GM18499 (cell line): ENCODE data around the gene LRMDA.

Experiments used
- ATAC-seq: cut with Tn5 transposase; IDR thresholded peaks from one replicate; pipeline ENCODE4 v1.9.1; 2021; ENCODE audit warnings: moderate number of reproducible peaks; ENCODE audit not compliant: insufficient read depth, unreplicated experiment

LRMDA gene

DNA sequence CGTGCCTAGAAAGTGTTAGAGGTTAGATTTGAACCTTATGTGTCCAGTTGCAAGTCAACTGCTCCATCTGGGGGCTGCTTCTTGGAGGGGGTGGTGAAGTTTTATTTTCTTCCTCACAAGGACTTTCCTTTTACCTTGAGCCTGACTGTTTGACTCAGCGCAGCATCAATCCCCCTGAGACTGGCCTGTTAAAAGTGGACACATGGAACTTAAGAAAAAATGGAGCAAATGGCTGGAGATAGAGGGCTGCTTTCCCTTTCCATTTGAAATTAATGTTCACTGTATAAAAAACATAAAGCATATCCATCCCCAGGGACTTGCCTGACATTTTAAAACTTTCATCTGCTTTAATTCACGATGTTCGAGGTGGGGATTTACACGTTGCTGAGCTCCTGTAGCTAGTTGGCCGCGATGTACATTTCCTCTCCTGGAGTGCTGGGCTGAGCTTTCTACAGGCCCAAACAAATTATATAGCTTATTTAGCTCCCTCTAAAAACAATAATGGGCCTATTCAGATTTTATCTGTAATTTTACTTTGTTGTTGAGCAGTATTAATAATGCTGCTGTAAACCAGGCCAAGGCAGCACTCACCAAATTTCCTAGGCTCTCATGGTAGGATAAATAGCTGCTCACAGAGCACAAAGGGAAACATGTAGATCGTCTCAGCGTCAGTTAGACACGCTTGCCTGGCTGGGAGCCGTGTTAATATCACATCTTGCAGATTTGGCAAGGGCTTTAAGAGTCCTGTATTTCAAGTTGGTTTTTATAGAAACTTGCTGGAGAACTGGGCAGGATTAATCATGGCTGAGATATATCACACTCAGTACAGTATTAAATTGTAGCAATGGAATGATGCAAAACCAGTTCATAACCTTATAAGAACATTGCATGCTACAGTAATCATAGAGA, 251.5 kb downstream of the LRMDA start:
- ATAC-seq: no peak

DNA sequence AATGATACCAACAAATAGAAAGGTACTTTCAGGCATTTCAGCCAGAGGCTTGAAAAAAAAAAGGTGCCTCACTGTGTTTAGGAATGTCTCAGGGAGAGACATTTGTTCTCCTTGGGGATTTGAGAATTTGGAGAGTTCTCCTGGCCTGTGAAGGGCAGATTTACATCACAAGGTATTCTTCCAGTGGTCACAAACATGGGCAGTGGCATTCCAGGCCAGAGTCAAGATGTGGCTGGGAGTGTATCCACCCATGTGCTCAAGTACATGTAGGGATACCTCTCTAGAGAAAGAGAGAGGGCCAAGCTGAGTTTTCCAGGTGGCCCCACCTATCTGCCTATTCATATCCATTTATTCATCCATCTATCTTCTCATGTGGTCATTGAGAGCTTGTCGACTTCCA, 253.8 kb downstream of the LRMDA start:
- ATAC-seq: no peak

DNA sequence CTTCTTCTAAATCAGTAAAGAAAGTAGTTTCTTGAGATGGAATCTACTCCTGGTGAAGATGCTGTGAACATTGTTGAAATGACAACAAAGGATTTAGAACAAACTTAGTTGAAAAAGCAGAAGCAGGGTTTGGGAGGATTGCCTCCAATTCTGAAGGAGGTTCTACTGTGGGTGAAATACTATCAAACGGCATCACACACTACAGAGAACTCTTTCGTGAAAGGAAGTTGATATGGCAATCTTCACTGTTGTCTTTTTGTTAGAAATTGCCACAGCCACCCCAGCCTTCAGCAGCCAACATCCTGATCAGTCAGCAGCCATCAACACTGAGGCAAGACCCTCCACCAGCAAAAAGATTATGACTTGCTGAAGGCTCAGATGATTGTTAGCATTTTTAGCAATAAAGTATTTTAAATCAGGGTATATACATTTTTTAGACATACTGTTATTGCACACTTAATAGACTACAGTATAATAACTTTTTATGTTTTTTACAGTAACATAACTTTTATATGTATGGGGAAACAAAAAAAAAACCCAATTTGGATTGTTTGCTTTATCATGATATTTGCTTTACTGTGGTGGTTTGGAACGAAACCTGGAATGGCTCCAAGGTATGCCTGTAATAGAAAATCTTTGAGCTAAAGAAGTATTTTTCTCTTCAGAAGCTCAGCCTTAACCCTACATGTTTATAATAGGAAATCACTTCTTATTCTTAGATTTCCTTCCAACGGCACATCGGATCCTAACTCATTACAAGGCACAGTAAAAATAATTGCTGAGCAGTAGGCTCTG, 257.3 kb downstream of the LRMDA start:
- no peak for ATAC-seq

DNA sequence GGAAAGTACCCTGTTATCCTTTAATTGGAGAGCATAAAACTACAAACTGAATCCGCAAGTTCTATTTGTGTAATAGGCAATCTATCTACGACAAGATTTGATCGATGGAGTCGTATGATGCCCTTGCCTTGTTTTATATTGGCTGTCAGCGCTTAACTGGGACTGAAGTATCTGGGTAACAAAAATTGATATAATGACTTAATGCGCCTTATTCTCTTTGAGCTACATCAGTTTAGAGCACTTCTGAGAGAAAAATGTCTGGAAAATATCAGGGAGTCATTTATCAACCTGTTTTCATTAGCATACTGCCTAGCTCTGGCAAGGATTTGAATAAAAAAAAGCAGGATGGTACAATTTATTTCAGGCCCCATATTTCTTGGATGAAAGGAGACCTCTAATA, 262.1 kb downstream of the LRMDA start:
- ATAC-seq: no peak

DNA sequence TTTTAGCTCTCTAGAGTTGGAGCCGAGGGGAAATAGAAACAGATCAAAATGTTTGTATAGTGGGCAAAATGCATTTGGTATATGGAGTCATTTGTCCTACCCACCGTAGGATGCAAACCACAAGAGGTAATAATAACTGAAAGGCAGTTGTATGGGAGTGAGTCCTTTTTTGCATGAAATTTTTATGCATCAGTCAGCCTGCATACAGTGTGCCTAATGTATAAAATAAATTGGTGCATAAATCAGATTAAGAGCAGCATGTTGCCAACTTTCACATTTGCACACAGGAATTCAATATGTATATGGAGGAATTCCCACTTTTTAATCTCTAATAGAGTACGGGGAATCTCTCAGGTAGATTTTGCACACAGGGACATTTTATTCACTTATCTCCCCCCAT, 262.8 kb downstream of the LRMDA start:
- no peak for ATAC-seq

DNA sequence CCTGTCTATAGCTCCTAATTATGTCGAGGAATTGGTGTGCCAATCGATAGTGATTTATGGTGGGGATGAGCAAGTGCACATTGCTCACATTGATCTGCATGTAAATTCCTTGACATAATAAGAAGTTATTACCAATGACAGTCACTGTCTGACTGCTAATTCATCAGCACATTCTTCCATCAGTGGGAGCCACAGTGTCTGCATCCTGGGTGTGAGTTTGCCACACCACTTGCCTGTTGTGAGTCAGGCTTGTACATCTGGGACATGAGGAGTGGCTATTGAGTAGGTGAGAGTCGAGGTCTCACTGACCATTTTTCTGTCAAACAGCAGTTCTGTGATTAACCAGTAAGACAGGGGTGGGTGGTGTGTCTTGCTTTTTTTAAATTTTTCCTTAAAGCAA, 263.4 kb downstream of the LRMDA start:
- no peak for ATAC-seq

DNA sequence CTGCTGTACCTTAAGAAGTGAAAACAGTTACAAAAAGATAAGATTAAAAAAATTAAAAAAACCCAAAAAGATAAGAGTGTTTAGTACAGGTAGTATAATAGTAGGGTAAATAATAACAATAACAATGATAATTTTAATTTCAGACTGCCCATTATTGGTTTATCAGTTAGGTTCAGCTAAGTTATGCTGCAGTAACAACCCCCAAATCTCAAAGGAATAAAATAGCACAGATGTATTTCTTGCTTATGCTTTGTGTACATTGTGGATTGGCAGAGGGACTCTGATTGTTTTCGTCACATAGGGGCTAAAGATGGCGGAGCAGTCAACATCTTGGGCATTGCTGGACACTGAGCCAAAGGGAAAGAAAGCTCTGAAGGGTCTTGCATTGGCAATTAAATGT, 264.6 kb downstream of the LRMDA start:
- no peak for ATAC-seq

DNA sequence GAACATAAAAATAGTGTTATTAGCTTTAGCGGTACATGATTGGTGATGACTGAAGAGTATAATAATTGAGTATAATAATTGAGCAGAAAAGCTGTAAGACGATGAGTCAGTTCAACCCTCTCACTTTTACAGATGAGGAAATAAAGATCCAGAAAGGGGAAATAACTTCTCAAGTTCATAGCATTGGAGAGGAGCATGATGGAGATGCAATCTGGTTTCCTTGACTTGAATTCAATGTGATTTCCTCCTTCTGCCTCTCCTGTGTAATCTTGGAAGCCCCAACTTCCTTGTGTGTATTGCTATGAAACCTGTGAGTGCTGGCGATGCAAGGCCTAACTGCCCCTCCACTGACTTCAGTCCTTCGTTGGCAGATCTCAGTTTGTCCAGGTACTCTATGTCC, 265.1 kb downstream of the LRMDA start:
- ATAC-seq: no peak

DNA sequence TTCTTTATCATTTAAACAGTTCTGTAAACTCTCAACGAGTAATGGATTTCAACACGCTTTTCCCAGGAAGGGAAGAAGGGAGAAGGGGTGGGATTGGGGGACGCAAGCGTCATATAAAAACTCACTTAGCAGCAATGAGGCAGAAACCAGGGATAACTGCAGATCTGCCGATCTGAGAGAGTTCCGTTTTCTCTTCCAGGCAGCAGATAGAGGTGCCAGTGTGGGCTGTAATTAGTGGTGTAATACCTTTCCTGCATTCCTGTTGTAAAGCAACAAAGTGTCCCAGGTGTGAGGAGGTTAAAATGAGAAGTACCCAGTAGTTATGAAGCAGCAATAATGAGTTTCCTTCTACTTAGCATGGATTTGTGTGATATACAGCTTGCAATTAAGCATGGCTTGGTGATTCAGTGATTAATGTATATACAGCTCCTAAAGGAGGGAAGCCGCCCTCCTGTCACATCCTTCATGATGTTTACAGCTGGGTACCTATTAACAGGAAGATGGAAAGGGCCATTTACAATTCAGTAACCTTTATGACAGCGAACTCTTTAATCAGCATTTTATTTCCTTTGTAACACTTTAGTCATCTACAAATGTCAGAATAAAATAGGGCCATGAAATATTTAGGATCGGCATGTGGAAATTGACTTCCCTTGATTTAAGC, 271.9 kb downstream of the LRMDA start:
- no peak for ATAC-seq

DNA sequence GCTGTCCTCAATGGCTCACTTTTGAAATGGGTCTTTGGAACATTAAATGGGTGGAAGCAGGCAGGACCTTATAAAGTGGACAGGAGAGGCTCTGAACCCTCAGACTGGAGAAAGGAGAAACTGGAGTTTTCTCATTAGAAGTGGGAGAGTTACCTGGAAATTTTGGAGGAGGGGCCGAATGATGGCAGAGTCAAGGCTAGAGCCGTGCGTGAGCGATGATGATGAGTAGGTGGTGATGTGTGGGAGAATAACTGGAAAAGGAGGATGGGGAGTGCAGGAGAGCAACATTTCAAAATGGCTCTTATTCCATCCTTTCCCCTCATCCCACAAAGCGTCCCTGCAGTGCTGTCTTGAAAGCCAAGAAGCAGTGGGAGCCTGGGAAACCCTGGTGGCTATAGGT, 274.0 kb downstream of the LRMDA start:
- no peak for ATAC-seq

DNA sequence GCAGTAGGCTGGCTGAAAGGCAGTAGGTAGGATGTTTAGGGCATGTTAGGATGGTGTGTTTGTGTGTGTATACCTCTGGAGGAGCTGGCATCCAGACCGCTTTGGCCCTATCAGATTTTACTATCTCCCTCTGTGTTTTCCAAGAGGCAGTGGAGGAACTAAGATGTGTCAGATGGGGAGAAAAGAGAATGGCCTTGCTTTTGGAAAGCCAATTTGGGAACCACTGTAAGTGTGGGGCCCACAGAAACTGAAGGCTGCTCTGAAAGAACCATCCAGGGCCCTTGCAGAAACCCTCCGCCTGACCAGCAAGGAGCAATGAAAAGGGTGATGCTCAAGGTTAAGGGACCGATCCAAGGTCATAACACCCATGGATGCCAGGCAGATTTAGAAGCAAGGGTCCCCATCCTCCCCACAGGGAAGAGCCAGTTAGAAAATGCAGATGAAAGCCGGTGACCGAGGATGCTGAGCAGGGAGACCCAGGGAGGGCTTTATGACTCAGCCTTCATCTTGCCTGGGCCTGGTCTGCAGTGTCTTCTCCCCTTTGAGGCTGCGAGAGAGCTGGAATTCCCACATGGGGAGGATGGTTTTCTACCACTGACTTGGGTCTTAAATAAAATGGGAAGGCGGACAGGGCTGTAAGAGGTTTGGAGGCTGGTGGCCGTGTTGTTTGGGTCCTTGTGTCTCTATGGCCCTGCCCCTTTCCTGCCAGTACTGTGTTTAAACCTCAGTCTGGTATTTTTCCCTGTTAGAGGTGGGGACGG, 275.8 kb downstream of the LRMDA start:
- no peak for ATAC-seq

DNA sequence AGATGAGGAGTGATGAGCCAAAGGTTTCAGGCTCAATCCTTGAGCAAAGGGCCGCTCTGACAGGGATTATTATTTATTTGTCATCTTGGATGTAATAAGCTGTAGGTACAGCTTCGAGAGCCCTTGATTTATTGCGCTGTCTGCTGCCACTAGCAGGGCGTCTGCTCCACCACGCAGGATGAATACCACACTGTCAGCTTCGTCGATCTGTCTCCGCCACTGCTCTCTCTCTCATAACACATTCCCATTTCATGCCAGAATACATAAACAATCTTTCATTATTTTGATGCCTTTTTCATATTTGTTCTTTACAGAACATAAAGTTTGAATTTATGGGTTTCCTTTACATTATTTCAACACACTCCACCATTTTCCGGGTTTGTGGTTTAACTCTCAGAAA, 276.6 kb downstream of the LRMDA start:
- ATAC-seq: no peak

DNA sequence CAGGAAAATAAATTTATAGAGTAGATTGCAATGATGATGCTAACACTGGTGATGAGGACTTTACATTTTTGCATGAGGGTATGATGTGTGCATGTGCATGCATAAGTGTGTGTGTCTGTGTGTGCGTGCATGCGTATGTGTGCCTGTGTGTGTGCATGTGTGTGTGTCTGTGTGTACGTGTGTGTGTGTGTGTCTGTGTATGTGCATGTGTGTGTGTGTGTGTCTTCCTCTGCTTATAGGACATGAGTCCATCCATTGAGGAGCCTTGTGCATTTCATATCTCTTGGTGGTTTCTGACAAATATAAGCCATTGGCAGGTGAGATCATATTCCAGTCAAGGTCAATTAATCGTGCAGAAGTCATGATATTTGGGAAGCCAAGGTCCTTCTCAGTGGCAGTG, 277.8 kb downstream of the LRMDA start:
- no peak for ATAC-seq

DNA sequence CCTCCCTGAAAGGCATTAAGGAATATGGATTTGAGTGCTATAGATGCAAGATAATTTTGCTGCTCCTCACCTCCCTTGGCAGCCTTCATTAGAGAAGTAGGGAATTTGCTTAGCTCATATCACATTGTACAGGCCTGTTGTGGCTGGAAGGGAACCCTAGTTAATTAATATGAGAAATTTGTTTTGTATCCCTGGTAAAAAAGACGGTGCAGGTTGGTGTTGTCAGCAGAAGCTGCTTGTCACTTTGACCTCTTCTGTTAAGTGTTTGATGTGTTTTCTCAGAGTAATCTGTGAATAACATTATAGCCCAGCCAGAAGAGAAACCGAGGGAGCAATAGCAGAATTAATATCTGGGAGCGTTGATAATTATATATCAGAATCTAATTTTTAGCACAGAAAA, 278.4 kb downstream of the LRMDA start:
- no peak for ATAC-seq

DNA sequence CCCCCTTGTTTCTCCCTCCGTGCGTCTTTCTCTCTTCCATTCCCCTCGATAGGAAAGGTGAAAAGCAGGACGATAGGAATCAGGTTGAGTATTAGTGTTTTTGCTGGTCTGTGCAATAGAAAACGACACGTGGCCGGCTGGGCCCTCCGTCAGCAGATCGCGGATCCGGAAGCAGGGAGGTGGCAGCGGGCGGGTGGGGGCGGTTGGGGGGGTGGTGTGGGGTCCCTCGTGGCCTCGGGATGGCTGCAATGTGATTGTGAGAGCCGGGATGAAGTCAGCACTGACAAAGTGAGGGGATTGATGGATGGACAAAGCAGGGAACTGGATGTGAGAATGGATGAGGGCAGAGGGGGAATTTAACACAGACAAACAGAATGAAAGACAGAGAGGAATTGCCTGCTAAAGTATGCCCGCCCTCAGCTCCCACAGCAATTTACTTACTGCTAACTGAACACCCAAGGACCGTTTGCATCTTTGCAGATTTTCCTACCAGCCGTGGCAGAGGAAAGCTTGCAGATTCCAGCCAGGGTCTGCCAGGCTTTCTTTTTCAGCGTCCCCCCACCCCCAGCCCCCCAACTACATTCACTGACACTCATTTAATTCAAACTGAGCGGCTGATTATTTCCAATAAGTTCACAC, 280.9 kb downstream of the LRMDA start:
- no peak for ATAC-seq

DNA sequence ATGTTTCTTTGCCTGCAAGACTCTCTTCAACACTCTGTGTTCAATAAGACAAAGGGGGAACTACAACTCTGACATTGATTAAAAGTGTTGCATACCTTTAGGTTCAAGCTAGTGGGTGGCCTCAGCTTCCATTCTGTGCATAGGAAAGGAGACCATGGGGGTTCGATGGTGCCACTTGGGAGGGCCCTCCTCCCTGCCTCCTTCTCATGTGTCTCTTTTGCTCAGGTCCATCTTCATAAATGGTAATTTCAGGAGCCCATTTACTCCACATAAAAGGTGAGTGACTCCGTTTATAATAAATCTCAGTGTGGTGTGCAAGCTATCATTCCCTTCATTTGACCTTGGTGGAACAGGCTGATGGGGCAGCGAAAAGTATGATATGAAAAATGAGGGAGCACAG, 285.1 kb downstream of the LRMDA start:
- no peak for ATAC-seq

DNA sequence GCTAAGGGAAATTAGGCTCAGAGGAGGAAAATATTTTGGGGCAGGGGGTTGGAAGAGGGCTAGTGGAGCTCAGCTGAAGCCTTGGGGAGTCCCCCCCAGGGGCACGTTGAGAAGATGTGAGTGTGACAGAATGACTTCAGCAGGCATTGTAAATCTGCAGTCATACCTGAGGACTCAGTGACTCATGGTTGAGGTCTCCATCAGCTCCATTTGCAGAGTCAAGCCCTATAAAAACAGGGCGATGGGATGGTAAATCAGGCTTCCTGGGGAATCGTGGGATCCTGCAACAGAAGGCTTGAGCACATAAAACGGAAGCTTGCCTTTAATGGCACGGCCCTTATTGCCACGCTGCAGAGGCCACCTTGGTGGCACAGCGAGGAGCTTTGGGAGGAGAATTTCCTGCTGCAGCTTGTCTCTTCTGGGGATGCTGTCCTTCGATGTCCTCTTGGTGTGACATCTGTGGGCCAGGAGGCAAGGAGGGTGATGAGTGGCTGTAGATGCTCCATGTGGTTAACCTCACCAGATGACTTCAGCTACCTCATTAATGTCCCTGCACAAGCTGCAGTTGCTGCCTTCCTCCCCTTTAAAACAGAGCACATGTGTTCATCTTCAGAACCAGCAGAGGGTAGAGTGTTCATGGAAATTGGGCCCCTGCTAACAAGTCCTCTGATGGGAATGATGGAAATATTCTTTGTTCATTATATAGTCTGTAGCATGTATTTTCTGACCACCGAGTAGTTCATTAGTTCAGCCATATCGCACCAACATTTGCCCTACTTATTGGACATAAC, 285.9 kb downstream of the LRMDA start:
- ATAC-seq: no peak

DNA sequence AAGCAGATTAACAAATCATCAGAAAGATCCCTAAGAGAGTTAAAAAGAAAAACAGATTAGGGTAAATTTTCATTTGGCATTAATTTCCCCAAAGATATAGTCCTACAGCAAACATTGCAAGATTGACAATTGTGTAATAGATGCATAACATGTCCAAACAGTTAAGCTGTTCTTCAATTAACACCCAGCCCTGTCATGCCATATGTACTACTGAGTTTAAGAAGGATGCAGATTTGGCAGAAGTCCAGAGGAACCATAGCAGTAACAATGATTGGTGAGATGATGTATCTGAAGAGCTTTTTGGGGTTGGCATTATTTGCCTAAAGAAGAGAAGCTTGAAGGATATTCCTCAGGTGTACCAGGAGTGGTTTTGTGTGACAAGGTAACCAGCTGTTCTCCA, 287.6 kb downstream of the LRMDA start:
- ATAC-seq: no peak

DNA sequence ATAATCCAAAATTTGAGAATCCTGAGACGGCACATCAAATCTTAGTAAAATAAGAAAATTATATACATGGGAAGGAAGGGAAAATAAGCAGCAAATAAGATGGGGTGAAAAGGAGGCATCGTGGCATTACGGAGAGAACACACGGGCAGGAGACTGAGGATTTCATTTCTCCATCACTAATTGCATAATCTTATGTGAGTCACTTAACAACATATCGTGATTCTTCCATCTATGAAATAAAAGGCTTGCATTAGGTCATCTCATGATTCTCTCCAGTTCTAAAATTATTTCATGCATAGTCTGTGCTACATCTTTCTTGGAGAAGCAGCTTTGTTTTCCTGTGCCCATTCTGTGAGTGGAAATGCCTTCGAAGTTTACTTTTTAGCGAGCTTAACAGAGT, 288.7 kb downstream of the LRMDA start:
- no peak for ATAC-seq
